B cell (primary cell): ENCODE results near the gene LRRC4C.

Source experiments
- CTCF ChIP-seq: fragments of 200-600 bp; IDR thresholded peaks from one replicate; pipeline ENCODE4 v1.8.0; 2022; ENCODE audit warnings: antibody characterized with exemption, mild to moderate bottlenecking
- EZH2 ChIP-seq: IDR thresholded peaks from 2 replicates; pipeline ENCODE4 v1.6.1; 2012; ENCODE audit warnings: borderline replicate concordance, low read depth, mild to moderate bottlenecking, moderate library complexity, low read length; ENCODE audit not compliant: insufficient read depth, poor library complexity, severe bottlenecking

GRCh38 chr11:41134971-41135370, 324.5 kb downstream of the LRRC4C start:
- TF ChIP-seq CTCF (no peak), EZH2 (no peak)
